Naive B cell (primary cell): Measurements from ENCODE around the gene GNAT1. TPM values are rescaled to one million over a fixed set of nuclear protein-coding genes. Genes with fewer than 3 reads are reported as not detected.
"Not testable (repeated sequence)": the region's sequence is repeated elsewhere in the genome, so short reads cannot be mapped to it uniquely, and the experiment has no call there.

Experiments
- ATAC-seq, 2 donors: fragments of 150-1000 bp; cut with Tn5 transposase; 2 replicates each; pipeline ENCODE4 v1.10.0; 2021; ENCODE audit warnings: low read depth in 2 of 2, mild to moderate bottlenecking in 2 of 2, moderate library complexity in 2 of 2
- DNase-seq: peaks from one replicate; pipeline ENCODE4 v3.0.0; 2022
- H3K27ac Mint-ChIP-seq, 6 donors: one replicate each; pipeline ENCODE4 v1.8.0; 2020 to 2022; ENCODE audit warnings: mild to moderate bottlenecking in 6 of 6, mixed read lengths in 6 of 6, moderate library complexity in 5 of 6, inconsistent platforms in 2 of 6
- H3K27me3 Mint-ChIP-seq, 3 donors: one replicate each; pipeline ENCODE4 v1.8.0; 2021 to 2022; ENCODE audit warnings: mixed read lengths in 3 of 3, mild to moderate bottlenecking in 1 of 3
- H3K36me3 Mint-ChIP-seq, 2 donors: one replicate each; pipeline ENCODE4 v1.8.0; 2020 to 2022; ENCODE audit warnings: mixed read lengths in 2 of 2, inconsistent platforms in 1 of 2, mild to moderate bottlenecking in 1 of 2
- H3K4me1 Mint-ChIP-seq, 3 donors: one replicate each; pipeline ENCODE4 v1.8.0; 2020 to 2022; ENCODE audit warnings: mixed read lengths in 3 of 3, inconsistent platforms in 1 of 3, mild to moderate bottlenecking in 1 of 3, moderate library complexity in 1 of 3
- H3K4me3 Mint-ChIP-seq, 8 donors: one replicate each; pipeline ENCODE4 v1.8.0; 2020 to 2022; ENCODE audit warnings: mild to moderate bottlenecking in 8 of 8, mixed read lengths in 8 of 8, moderate library complexity in 8 of 8, inconsistent platforms in 2 of 8
- H3K9me3 Mint-ChIP-seq, 7 donors: one replicate each; pipeline ENCODE4 v1.8.0; 2020 to 2022; ENCODE audit warnings: mixed read lengths in 7 of 7, mild to moderate bottlenecking in 5 of 7, inconsistent platforms in 2 of 7, moderate library complexity in 1 of 7
- polyA plus RNA-seq, 6 donors: library from polyadenylated mRNA; unstranded; fragments of 300-500 nt; fragmentation: Illumina TruSeq; gene quantifications; one replicate each; pipeline ENCODE4 v1.2.3, GENCODE V29; 2021; ENCODE audit warnings: low read depth in 6 of 6

GNAT1 gene
- polyA plus RNA-seq, 6 donors from 2014 or later, result not detected

- Mint-ChIP-seq H3K4me3 (peak overlapping the region; percentile 84 to 99 (median 96)), H3K27me3 (peaks cover 3 to 18% (median 18%) of the 10 kb centered on the region in 3 donors), H3K27ac (peak overlapping the region in 5 of 6 donors; percentile 70 to 91 (median 90)), H3K4me1 (peaks cover 49 to 65% (median 54%) of the 10 kb centered on the region in 3 donors)
- not testable (repeated sequence) for DNase-seq, H3K36me3 Mint-ChIP-seq, ATAC-seq, H3K9me3 Mint-ChIP-seq
Measured at GRCh38 chr3:50228184-50228763, 36.9 kb downstream of the GNAT1 start.

- peak overlapping the region in 6 of 8 donors; percentile 31 to 82 (median 50) for H3K4me3 Mint-ChIP-seq
- DNase-seq, result no peak
- peaks cover 54 to 70% (median 60%) of the 10 kb centered on the region in 3 donors for H3K4me1 Mint-ChIP-seq
- H3K27me3 Mint-ChIP-seq, result peaks cover 0 to 10% (median 9%) of the 10 kb centered on the region in 3 donors
- no peaks in the 10 kb centered on the region for H3K9me3 Mint-ChIP-seq
- H3K36me3 Mint-ChIP-seq, result no peaks in the 10 kb centered on the region
- ATAC-seq, result no peak
- H3K27ac Mint-ChIP-seq, result peak overlapping the region in 3 of 6 donors; percentile 49 to 92 (median 89)
Measured at GRCh38 chr3:50229490-50229889, 38.1 kb downstream of the GNAT1 start.

- DNase-seq, result peak; percentile 50
- H3K27me3 Mint-ChIP-seq, result peaks cover 0 to 2% (median 1%) of the 10 kb centered on the region in 3 donors
- H3K4me1 Mint-ChIP-seq, result peaks cover 52 to 70% (median 66%) of the 10 kb centered on the region in 3 donors
- H3K27ac Mint-ChIP-seq, result peak overlapping the region in 3 of 6 donors; percentile 26 to 71 (median 34)
- no peaks in the 10 kb centered on the region for H3K9me3 Mint-ChIP-seq
- H3K4me3 Mint-ChIP-seq, result peak overlapping the region in 6 of 8 donors; percentile 45 to 82 (median 63)
- no peak for ATAC-seq
- H3K36me3 Mint-ChIP-seq, result no peaks in the 10 kb centered on the region
Measured at GRCh38 chr3:50230104-50230793, 38.8 kb downstream of the GNAT1 start.

GRCh38 chr3:50230794-50231125, 39.4 kb downstream of the GNAT1 start:
- H3K27ac Mint-ChIP-seq, result peak overlapping the region in 3 of 6 donors; percentile 7 to 85 (median 26)
- H3K9me3 Mint-ChIP-seq, result no peaks in the 10 kb centered on the region
- H3K4me3 Mint-ChIP-seq, result peak overlapping the region in 5 of 8 donors; percentile 45 to 82 (median 57)
- DNase-seq, result no peak
- H3K4me1 Mint-ChIP-seq, result peaks cover 54 to 73% (median 68%) of the 10 kb centered on the region in 3 donors
- H3K36me3 Mint-ChIP-seq, result no peaks in the 10 kb centered on the region
- ATAC-seq, result no peak
- H3K27me3 Mint-ChIP-seq, result no peaks in the 10 kb centered on the region

GRCh38 chr3:50231581-50231980, 40.2 kb downstream of the GNAT1 start:
- peaks cover 51 to 67% (median 64%) of the 10 kb centered on the region in 3 donors for H3K4me1 Mint-ChIP-seq
- H3K27me3 Mint-ChIP-seq, result no peaks in the 10 kb centered on the region
- peak overlapping the region in 2 of 8 donors; percentile 41 to 74 for H3K4me3 Mint-ChIP-seq
- peaks cover 0 to under 1% of the 10 kb centered on the region in 2 donors for H3K36me3 Mint-ChIP-seq
- H3K9me3 Mint-ChIP-seq, result no peaks in the 10 kb centered on the region
- no peak for DNase-seq
- ATAC-seq, result no peak
- H3K27ac Mint-ChIP-seq, result peak overlapping the region in 1 of 6 donors; percentile 76

GRCh38 chr3:50232303-50232702, 40.9 kb downstream of the GNAT1 start:
- Mint-ChIP-seq H3K36me3 (peaks cover 0 to 7% of the 10 kb centered on the region in 2 donors), H3K27me3 (no peaks in the 10 kb centered on the region), H3K9me3 (no peaks in the 10 kb centered on the region), H3K4me1 (peaks cover 52 to 66% (median 64%) of the 10 kb centered on the region in 3 donors), H3K4me3 (peak overlapping the region in 2 of 8 donors; percentile 33 to 41), H3K27ac (no peak overlapping the region)
- ATAC-seq (no peak), DNase-seq (no peak)

GRCh38 chr3:50233176-50233575, 41.8 kb downstream of the GNAT1 start:
- ATAC-seq (no peak), DNase-seq (no peak)
- H3K36me3 Mint-ChIP-seq, result peaks cover 0 to 11% of the 10 kb centered on the region in 2 donors
- H3K4me1 Mint-ChIP-seq, result peaks cover 50 to 65% (median 64%) of the 10 kb centered on the region in 3 donors
- H3K9me3 Mint-ChIP-seq, result no peaks in the 10 kb centered on the region
- peak overlapping the region in 2 of 8 donors; percentile 20 to 30 for H3K4me3 Mint-ChIP-seq
- H3K27ac Mint-ChIP-seq, result peak overlapping the region in 2 of 6 donors; percentile 23 to 28
- H3K27me3 Mint-ChIP-seq, result no peaks in the 10 kb centered on the region

GRCh38 chr3:50235716-50236483, 44.5 kb downstream of the GNAT1 start, which contains the start of gene GNAI2:
GNAI2 (plus strand) TSS chr3:50236204; CDS start chr3:50236336, 132 bp downstream.
- Mint-ChIP-seq H3K4me3 (peak within 1 kb of the TSS; percentile 90 to 100 (median 98)), H3K4me1 (peaks cover 49 to 68% (median 67%) of the 10 kb centered on the region in 3 donors), H3K9me3 (no peaks in the 10 kb centered on the region), H3K36me3 (peaks cover 0 to 11% of the 10 kb centered on the region in 2 donors), H3K27ac (peak within 1 kb of the TSS; percentile 85 to 97 (median 95)), H3K27me3 (no peaks in the 10 kb centered on the region)
- peak; percentile 88 to 89 for ATAC-seq
- peak; percentile 99 for DNase-seq

GRCh38 chr3:50236484-50237132, 45.2 kb downstream of the GNAT1 start:
- Mint-ChIP-seq H3K4me3 (peak overlapping the region; percentile 90 to 100 (median 98)), H3K36me3 (peaks cover 0 to 11% of the 10 kb centered on the region in 2 donors), H3K4me1 (peaks cover 53 to 70% (median 67%) of the 10 kb centered on the region in 3 donors), H3K27me3 (no peaks in the 10 kb centered on the region), H3K27ac (peak overlapping the region; percentile 85 to 97 (median 95)), H3K9me3 (no peaks in the 10 kb centered on the region)
- ATAC-seq (no peak), DNase-seq (no peak)

- H3K27ac Mint-ChIP-seq, result peak overlapping the region; percentile 89 to 97 (median 96)
- ATAC-seq, result no peak
- peaks cover 0 to 11% of the 10 kb centered on the region in 2 donors for H3K36me3 Mint-ChIP-seq
- H3K27me3 Mint-ChIP-seq, result no peaks in the 10 kb centered on the region
- peak overlapping the region; percentile 90 to 100 (median 98) for H3K4me3 Mint-ChIP-seq
- no peaks in the 10 kb centered on the region for H3K9me3 Mint-ChIP-seq
- DNase-seq, result peak; percentile 39
- peaks cover 58 to 75% (median 73%) of the 10 kb centered on the region in 3 donors for H3K4me1 Mint-ChIP-seq
Measured at GRCh38 chr3:50237133-50237651, 45.8 kb downstream of the GNAT1 start.

GRCh38 chr3:50237754-50238548, 46.5 kb downstream of the GNAT1 start:
- Mint-ChIP-seq H3K9me3 (no peaks in the 10 kb centered on the region), H3K27me3 (no peaks in the 10 kb centered on the region), H3K27ac (peak overlapping the region; percentile 89 to 97 (median 96)), H3K36me3 (peaks cover 0 to 11% of the 10 kb centered on the region in 2 donors), H3K4me3 (peak overlapping the region; percentile 90 to 100 (median 98)), H3K4me1 (peaks cover 58 to 80% (median 76%) of the 10 kb centered on the region in 3 donors)
- peak; percentile 36 to 44 for ATAC-seq
- peak; percentile 84 for DNase-seq

GRCh38 chr3:50238549-50239026, 47.2 kb downstream of the GNAT1 start:
- ATAC-seq (no peak), DNase-seq (no peak)
- Mint-ChIP-seq H3K4me1 (peaks cover 56 to 81% (median 76%) of the 10 kb centered on the region in 3 donors), H3K27ac (peak overlapping the region in 5 of 6 donors; percentile 27 to 97 (median 96)), H3K4me3 (peak overlapping the region; percentile 90 to 100 (median 98)), H3K9me3 (no peaks in the 10 kb centered on the region), H3K36me3 (peaks cover 0 to 11% of the 10 kb centered on the region in 2 donors), H3K27me3 (no peaks in the 10 kb centered on the region)
